OCI-LY7 (cell line): Measurements from ENCODE around the gene DCP2. TPM values are rescaled to one million over a fixed set of nuclear protein-coding genes. Genes with fewer than 3 reads are reported as not detected.

Experiments
- BruUV-seq: library from RNA; stranded (reverse); fragments of 400-500 nt; replicated peaks from 2 replicates; lab custom pipeline; 2021; lab: Mats Ljungman, UMichigan
- CTCF ChIA-PET: fragments of 300-600 bp; sonication (Branson Sonifier 250); formaldehyde crosslinking; loops from one replicate; lab custom pipeline; 2022; ENCODE audit warnings: antibody characterized with exemption; ENCODE audit not compliant: unreplicated experiment; lab: Charles Lee
- POLR2A ChIA-PET: fragments of 300-600 bp; sonication (Branson Sonifier 250); formaldehyde crosslinking; loops from one replicate; lab custom pipeline; 2022; ENCODE audit warnings: antibody characterized with exemption; lab: Charles Lee
- DNase-seq: peaks from one replicate; pipeline ENCODE4 v3.0.0-alpha.2; 2015; ENCODE audit warnings: low spot score
- H2AFZ ChIP-seq: fragments of 200-600 bp; sonication (generic), shearing (Covaris generic); 2 replicates; pipeline ENCODE4 v1.6.1; 2014; ENCODE audit warnings: mild to moderate bottlenecking, antibody characterized with exemption, low read length, moderate library complexity
- H3K27ac ChIP-seq: fragments of 200-600 bp; sonication (generic); 2 replicates; pipeline ENCODE4 v1.5.1; 2014; ENCODE audit warnings: mixed run types, low read depth, mild to moderate bottlenecking, moderate library complexity, low read length, inconsistent platforms; ENCODE audit not compliant: poor library complexity, severe bottlenecking
- H3K36me3 ChIP-seq: fragments of 200-600 bp; sonication (generic); 2 replicates; pipeline ENCODE4 v1.6.1; 2014; ENCODE audit warnings: mild to moderate bottlenecking, antibody characterized with exemption, low read length, moderate library complexity, mixed read lengths; ENCODE audit not compliant: insufficient read depth
- H3K4me1 ChIP-seq: fragments of 200-600 bp; sonication (generic); 2 replicates; pipeline ENCODE4 v1.5.1; 2014; ENCODE audit warnings: mild to moderate bottlenecking, low read length; ENCODE audit not compliant: insufficient read depth, poor library complexity, severe bottlenecking
- H3K4me2 ChIP-seq: fragments of 200-600 bp; sonication (generic); 2 replicates; pipeline ENCODE4 v1.6.1; 2014; ENCODE audit warnings: mild to moderate bottlenecking, low read length
- H3K4me3 ChIP-seq: fragments of 200-600 bp; sonication (generic); 2 replicates; pipeline ENCODE4 v1.5.1; 2014; ENCODE audit warnings: mild to moderate bottlenecking, low read depth, low read length; ENCODE audit not compliant: poor library complexity, severe bottlenecking
- H3K79me2 ChIP-seq: fragments of 200-600 bp; sonication (generic); 2 replicates; pipeline ENCODE4 v1.6.1; 2016; ENCODE audit warnings: low read depth, mild to moderate bottlenecking, low read length, moderate library complexity, mixed read lengths; ENCODE audit not compliant: insufficient read depth
- H3K9me2 ChIP-seq: fragments of 200-600 bp; sonication (generic); 2 replicates; pipeline ENCODE4 v1.6.1; 2016; ENCODE audit warnings: mild to moderate bottlenecking, low read length, mixed read lengths; ENCODE audit not compliant: insufficient read depth
- H3K9me3 ChIP-seq: fragments of 200-600 bp; sonication (generic); 2 replicates; pipeline ENCODE4 v1.6.1; 2014; ENCODE audit warnings: mild to moderate bottlenecking, mixed run types, low read length, mixed read lengths
- H4K20me1 ChIP-seq: fragments of 200-600 bp; sonication (generic); 2 replicates; pipeline ENCODE4 v1.6.1; 2014; ENCODE audit warnings: mild to moderate bottlenecking, antibody characterized with exemption, low read length, moderate library complexity, mixed read lengths; ENCODE audit not compliant: insufficient read depth
- EZH2phosphoT487 ChIP-seq: fragments of 200-600 bp; sonication (generic); IDR thresholded peaks from 2 replicates; pipeline ENCODE4 v1.6.1; 2018; ENCODE audit warnings: low read depth, borderline replicate concordance, mild to moderate bottlenecking, mixed run types, antibody characterized with exemption, low read length, moderate library complexity, mixed read lengths
- intact Hi-C: fragments of 100-400 bp; cut with micrococcal nuclease; formaldehyde crosslinking; loops from one replicate; pipeline ENCODE4 v1.10.0; 2022; ENCODE audit not compliant: unreplicated experiment
- total RNA-seq, 2 experiments: library from RNA; depleted of rRNA in 1 of 2; stranded (reverse); fragments of >200 nt in 1 of 2; shearing (Covaris generic) in 1 of 2; gene quantifications; 2 replicates each; pipeline ENCODE4 v1.2.3, GENCODE V29; 2014 to 2022
- TF ChIP-seq, protein P1 (sequence below): fragments of 200-600 bp; sonication (generic); conservative IDR thresholded peaks from 2 replicates; pipeline ENCODE4 v1.5.1; 2014; ENCODE audit warnings: mild to moderate bottlenecking, antibody characterized with exemption, low read length, moderate library complexity, mixed read lengths

The DCP2 gene
- total RNA-seq, 2 experiments from 2014 or later: 81.3 to 139 TPM

GRCh38 chr5:112996830-112997374 is 20.3 kb downstream of the DCP2 start:
- Histone ChIP-seq H3K4me2 (no peak overlapping the region), H3K27ac (no peak overlapping the region), H3K79me2 (peaks cover 42% of the 10 kb centered on the region; the same call in 1 of the 2 replicates), H4K20me1 (peaks cover 11% of the 10 kb centered on the region; the same call in 1 of the 2 replicates), H2AFZ (no peak overlapping the region), H3K4me3 (no peak overlapping the region), H3K9me2 (no peaks in the 10 kb centered on the region), H3K9me3 (no peaks in the 10 kb centered on the region), H3K36me3 (peaks cover 84% of the 10 kb centered on the region), H3K4me1 (no peaks in the 10 kb centered on the region)
- no peak for TF ChIP-seq EZH2phosphoT487
- TF ChIP-seq, protein P1, sequence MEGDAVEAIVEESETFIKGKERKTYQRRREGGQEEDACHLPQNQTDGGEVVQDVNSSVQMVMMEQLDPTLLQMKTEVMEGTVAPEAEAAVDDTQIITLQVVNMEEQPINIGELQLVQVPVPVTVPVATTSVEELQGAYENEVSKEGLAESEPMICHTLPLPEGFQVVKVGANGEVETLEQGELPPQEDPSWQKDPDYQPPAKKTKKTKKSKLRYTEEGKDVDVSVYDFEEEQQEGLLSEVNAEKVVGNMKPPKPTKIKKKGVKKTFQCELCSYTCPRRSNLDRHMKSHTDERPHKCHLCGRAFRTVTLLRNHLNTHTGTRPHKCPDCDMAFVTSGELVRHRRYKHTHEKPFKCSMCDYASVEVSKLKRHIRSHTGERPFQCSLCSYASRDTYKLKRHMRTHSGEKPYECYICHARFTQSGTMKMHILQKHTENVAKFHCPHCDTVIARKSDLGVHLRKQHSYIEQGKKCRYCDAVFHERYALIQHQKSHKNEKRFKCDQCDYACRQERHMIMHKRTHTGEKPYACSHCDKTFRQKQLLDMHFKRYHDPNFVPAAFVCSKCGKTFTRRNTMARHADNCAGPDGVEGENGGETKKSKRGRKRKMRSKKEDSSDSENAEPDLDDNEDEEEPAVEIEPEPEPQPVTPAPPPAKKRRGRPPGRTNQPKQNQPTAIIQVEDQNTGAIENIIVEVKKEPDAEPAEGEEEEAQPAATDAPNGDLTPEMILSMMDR: no peak
- no peak for DNase-seq
- intact Hi-C loops: loop anchor here (1.0 to 2.0 kb wide), 3 partner anchors 334 to 609 kb away; partner anchors contain the start of gene YTHDC2
- BruUV-seq: no TSS peak
- CTCF ChIA-PET: interaction anchor here (0.7 to 1.4 kb wide), 5 partner anchors 10 to 518 kb away, joined by 3 to 5 read pairs (median 3); no protein-coding TSS in a partner anchor
- POLR2A ChIA-PET: interaction anchor here (0.8 to 1.6 kb wide), 9 partner anchors 10 to 169 kb away, joined by 3 to 6 read pairs (median 4); partner anchors contain the start of gene DCP2

- Histone ChIP-seq H3K79me2 (peaks cover 33% of the 10 kb centered on the region; the same call in 1 of the 2 replicates), H2AFZ (no peak overlapping the region), H3K9me3 (no peaks in the 10 kb centered on the region), H3K4me2 (no peak overlapping the region), H3K36me3 (peaks cover 84% of the 10 kb centered on the region), H3K9me2 (no peaks in the 10 kb centered on the region), H4K20me1 (peaks cover 11% of the 10 kb centered on the region; the same call in 1 of the 2 replicates), H3K27ac (no peak overlapping the region), H3K4me1 (no peaks in the 10 kb centered on the region), H3K4me3 (no peak overlapping the region)
- no peak for DNase-seq
- ChIA-PET CTCF (no interaction called here), POLR2A (no interaction called here)
- no TSS peak for BruUV-seq
- TF ChIP-seq, protein P1: no peak
- no peak for TF ChIP-seq EZH2phosphoT487
- intact Hi-C loops: no loop called here
Measured at GRCh38 chr5:112998296-112998695, 21.7 kb downstream of the DCP2 start.

DNA sequence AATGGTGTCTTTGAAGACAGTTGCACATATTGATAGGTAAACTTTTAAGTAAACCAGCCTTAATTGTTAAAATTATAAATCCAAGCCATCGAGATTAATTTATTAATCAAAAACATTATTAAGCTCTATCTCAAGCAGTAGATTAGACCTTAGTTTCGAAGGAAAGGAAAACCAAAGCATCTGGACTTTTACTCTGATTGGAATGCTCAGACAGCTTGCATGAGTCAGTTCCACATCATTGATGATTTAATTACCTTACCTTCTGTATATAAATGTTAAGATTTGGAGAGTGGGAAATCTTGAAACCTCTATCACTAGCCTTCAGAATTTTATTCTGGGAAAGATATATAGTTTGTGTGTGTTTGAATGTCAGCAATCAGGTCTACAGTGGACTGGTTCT is 23.9 kb downstream of the DCP2 start:
- Histone ChIP-seq H3K9me3 (no peaks in the 10 kb centered on the region), H3K27ac (no peak overlapping the region), H3K4me3 (no peak overlapping the region), H3K79me2 (peaks cover 33% of the 10 kb centered on the region; the same call in 1 of the 2 replicates), H3K9me2 (no peaks in the 10 kb centered on the region), H2AFZ (no peak overlapping the region), H3K4me2 (no peak overlapping the region), H3K4me1 (no peaks in the 10 kb centered on the region), H3K36me3 (peaks cover 91% of the 10 kb centered on the region), H4K20me1 (peaks cover 11% of the 10 kb centered on the region; the same call in 1 of the 2 replicates)
- CTCF ChIA-PET: no interaction called here
- POLR2A ChIA-PET: interaction anchor here (0.6 to 1.2 kb wide), 2 partner anchors 560 to 616 kb away, joined by 6 to 7 read pairs; no protein-coding TSS in a partner anchor
- intact Hi-C loops: no loop called here
- BruUV-seq: no TSS peak
- TF ChIP-seq, protein P1: no peak
- TF ChIP-seq EZH2phosphoT487: no peak
- no peak for DNase-seq
